Cardiac muscle cell (in vitro differentiated cells and primary cell): ENCODE data around the gene FAM184B. TPM values are rescaled to one million over a fixed set of nuclear protein-coding genes. Genes with fewer than 3 reads are reported as not detected.

Source experiments
- DNase-seq, 2 donors: peaks; one replicate each; pipeline versions ENCODE4 v3.0.0 to v3.0.0-alpha.2; 2010 to 2017; ENCODE audit warnings: low read depth in 1 of 2, low spot score in 1 of 2
- H3K27ac ChIP-seq: fragments of 200-600 bp; sonication (generic); 2 replicates; pipeline ENCODE4 v1.5.1; 2016
- H3K27me3 ChIP-seq: fragments of 200-600 bp; sonication (generic); 2 replicates; pipeline ENCODE4 v1.6.0; 2016; ENCODE audit warnings: control low read depth
- H3K36me3 ChIP-seq: fragments of 200-600 bp; sonication (generic); 2 replicates; pipeline ENCODE4 v1.5.1; 2016; ENCODE audit warnings: control low read depth
- H3K4me1 ChIP-seq: fragments of 200-600 bp; sonication (generic); 2 replicates; pipeline ENCODE4 v1.8.1; 2017; ENCODE audit warnings: low read depth, mild to moderate bottlenecking, mixed run types
- H3K4me3 ChIP-seq: fragments of 200-600 bp; sonication (generic); 2 replicates; pipeline ENCODE4 v1.5.1; 2016; ENCODE audit warnings: mild to moderate bottlenecking
- H3K9me3 ChIP-seq: fragments of 200-600 bp; sonication (generic); 2 replicates; pipeline ENCODE4 v1.5.1; 2017; ENCODE audit warnings: low read depth, mild to moderate bottlenecking, control low read depth
- CTCF ChIP-seq: IDR thresholded peaks from 2 replicates; pipeline ENCODE4 v1.5.1; 2012; ENCODE audit warnings: low read depth, mild to moderate bottlenecking, low read length
- polyA plus RNA-seq: library from polyadenylated mRNA; unstranded; fragments of >200 nt; fragmentation: Nextera tagmentation; extraction: Ambion mirVana; gene quantifications from 2 replicates; pipeline ENCODE4 v1.2.1, GENCODE V29; 2016
- total RNA-seq: library from RNA; depleted of rRNA; stranded (reverse); fragments of >200 nt; gene quantifications from 2 replicates; pipeline ENCODE4 v1.2.3, GENCODE V29; 2016

The FAM184B gene
- total and polyA plus RNA-seq, 2 experiments from 2014 or later: not detected

GRCh38 chr4:17773135-17773698 is 8.2 kb downstream of the FAM184B start:
- peaks cover 3% of the 10 kb centered on the region for H3K4me1 ChIP-seq
- no peak overlapping the region for H3K27ac ChIP-seq
- H3K4me3 ChIP-seq: no peak overlapping the region
- H3K27me3 ChIP-seq: peaks cover 6% of the 10 kb centered on the region
- DNase-seq: peak in 1 of 2 donors; percentile 38
- no peaks in the 10 kb centered on the region for H3K9me3 ChIP-seq
- TF ChIP-seq CTCF: no peak
- no peaks in the 10 kb centered on the region for H3K36me3 ChIP-seq

DNA sequence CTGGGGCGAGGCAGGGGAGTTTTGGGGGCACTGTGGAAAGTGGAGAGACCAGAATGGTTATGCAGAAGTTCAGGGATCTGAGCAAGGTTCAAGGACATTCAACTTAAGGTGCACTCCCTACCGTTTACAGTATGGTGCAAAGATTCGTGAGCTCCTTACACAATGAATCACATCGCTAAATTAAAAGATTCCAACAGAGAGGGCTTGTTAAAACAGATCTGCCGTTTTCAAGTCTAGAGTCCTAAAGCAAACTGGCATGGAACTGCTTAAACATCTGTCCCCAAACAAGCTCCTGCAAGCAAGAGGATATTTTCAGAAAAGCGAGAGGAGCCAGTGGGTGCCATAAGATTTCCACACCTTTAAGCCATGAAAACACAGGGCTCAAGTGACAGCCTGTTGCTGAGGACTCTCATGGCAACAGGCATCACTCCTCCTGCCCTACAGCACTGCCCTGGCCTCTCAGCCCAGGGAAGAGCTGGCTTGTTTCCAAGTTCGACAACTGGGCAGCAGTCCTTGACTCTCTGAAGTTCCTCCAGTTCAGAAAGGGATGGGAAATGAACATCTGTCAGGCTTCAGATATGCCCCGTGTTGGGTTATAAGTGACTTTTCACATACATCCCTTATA is 10.0 kb downstream of the FAM184B start:
- Histone ChIP-seq H3K4me3 (no peak overlapping the region), H3K27ac (no peak overlapping the region), H3K36me3 (no peaks in the 10 kb centered on the region), H3K27me3 (peaks cover 1% of the 10 kb centered on the region), H3K9me3 (no peaks in the 10 kb centered on the region), H3K4me1 (peaks cover 3% of the 10 kb centered on the region)
- TF ChIP-seq CTCF: no peak
- DNase-seq: peak; percentile 20 to 67

- H3K27me3 ChIP-seq: no peaks in the 10 kb centered on the region
- DNase-seq: peak in 1 of 2 donors; percentile 68
- H3K36me3 ChIP-seq: no peaks in the 10 kb centered on the region
- H3K4me3 ChIP-seq: no peak overlapping the region
- H3K27ac ChIP-seq: no peak overlapping the region
- no peak for TF ChIP-seq CTCF
- H3K4me1 ChIP-seq: peaks cover 3% of the 10 kb centered on the region
- no peaks in the 10 kb centered on the region for H3K9me3 ChIP-seq
These were observed 10.6 kb downstream of the FAM184B start for GRCh38 chr4:17770845-17771244.

GRCh38 chr4:17769406-17770174 is 11.8 kb downstream of the FAM184B start:
- peak; percentile 20 to 25 for DNase-seq
- no peaks in the 10 kb centered on the region for H3K9me3 ChIP-seq
- H3K27me3 ChIP-seq: no peaks in the 10 kb centered on the region
- no peak overlapping the region for H3K4me3 ChIP-seq
- H3K36me3 ChIP-seq: no peaks in the 10 kb centered on the region
- peaks cover 3% of the 10 kb centered on the region for H3K4me1 ChIP-seq
- no peak for TF ChIP-seq CTCF
- H3K27ac ChIP-seq: no peak overlapping the region

DNA sequence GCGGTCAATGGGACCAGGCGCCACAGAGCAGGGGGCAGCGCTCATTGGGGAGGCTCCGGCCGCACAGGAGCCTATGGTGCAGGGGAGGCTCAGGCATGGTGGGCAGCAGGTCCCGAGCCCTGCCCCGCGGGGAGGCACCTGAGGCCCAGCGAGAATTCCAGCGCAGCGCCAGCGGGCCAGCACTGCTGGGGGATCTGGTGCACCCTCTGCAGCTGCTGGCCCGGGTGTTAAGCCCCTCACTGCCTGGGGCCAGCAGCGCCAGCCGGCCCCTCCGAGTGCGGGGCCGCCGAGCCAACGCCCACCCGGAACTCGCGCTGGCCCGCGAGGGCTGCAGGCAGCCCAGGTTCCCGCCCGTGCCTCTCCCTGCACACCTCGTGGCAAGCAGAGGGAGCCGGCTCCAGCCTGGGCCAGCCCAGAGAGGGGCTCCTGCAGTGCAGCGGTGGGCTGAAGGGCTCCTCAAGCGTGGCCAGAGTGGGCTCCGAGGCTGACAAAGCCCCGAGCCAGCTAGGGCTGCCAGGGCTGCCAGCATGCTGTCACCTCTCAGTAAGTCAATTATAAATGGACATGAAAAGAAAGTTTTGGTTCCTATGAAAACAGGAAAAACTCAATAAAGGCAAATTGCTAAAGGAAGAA is 14.5 kb downstream of the FAM184B start:
- no peak for TF ChIP-seq CTCF
- Histone ChIP-seq H3K4me3 (no peak overlapping the region), H3K36me3 (no peaks in the 10 kb centered on the region), H3K9me3 (no peaks in the 10 kb centered on the region), H3K27ac (no peak overlapping the region), H3K4me1 (peaks cover 3% of the 10 kb centered on the region), H3K27me3 (no peaks in the 10 kb centered on the region)
- DNase-seq: no peak
